Neural cell (in vitro differentiated cells): ENCODE data around the gene ANKRD28. TPM values are rescaled to one million over a fixed set of nuclear protein-coding genes. Genes with fewer than 3 reads are reported as not detected.

Experiments
- H2AFZ ChIP-seq: fragments of 200-600, 300-800 bp; sonication (generic), shearing (Covaris generic); 2 replicates; pipeline ENCODE4 v1.6.0; 2014; ENCODE audit warnings: low read depth, mild to moderate bottlenecking, antibody characterized with exemption, low read length, moderate library complexity
- H3F3A ChIP-seq: fragments of 200-600 bp; shearing (Covaris generic); 2 replicates; pipeline ENCODE4 v1.6.1; 2016; ENCODE audit warnings: mild to moderate bottlenecking, moderate library complexity, mixed read lengths, antibody characterized with exemption, low read length; ENCODE audit not compliant: insufficient read depth, poor library complexity, severe bottlenecking
- H3K27ac ChIP-seq: fragments of 200-600, 300-800 bp; sonication (generic), shearing (Covaris generic); 2 replicates; pipeline ENCODE4 v1.5.1; 2014; ENCODE audit warnings: mild to moderate bottlenecking, low read length, moderate library complexity
- H3K27me3 ChIP-seq: fragments of 300-800, 200-600 bp; sonication (generic), shearing (Covaris generic); 2 replicates; pipeline ENCODE4 v1.6.0; 2014; ENCODE audit warnings: mild to moderate bottlenecking, low read depth, low read length, moderate library complexity; ENCODE audit not compliant: insufficient read depth
- H3K36me3 ChIP-seq: fragments of 300-800, 200-600 bp; sonication (generic), shearing (Covaris generic); 2 replicates; pipeline ENCODE4 v1.5.1; 2014; ENCODE audit warnings: mild to moderate bottlenecking, antibody characterized with exemption, low read length, moderate library complexity; ENCODE audit not compliant: insufficient read depth
- H3K4me2 ChIP-seq: fragments of 300-800, 200-600 bp; sonication (generic), shearing (Covaris generic); 2 replicates; pipeline ENCODE4 v1.6.0; 2014; ENCODE audit warnings: mild to moderate bottlenecking, low read length
- H3K4me3 ChIP-seq: fragments of 300-800, 200-600 bp; sonication (generic), shearing (Covaris generic); 2 replicates; pipeline ENCODE4 v1.5.1; 2014; ENCODE audit warnings: mild to moderate bottlenecking, low read length, moderate library complexity
- H3K79me2 ChIP-seq: fragments of 200-600 bp; shearing (Covaris generic); replicated peaks from 2 replicates; pipeline ENCODE4 v1.6.0; 2014; ENCODE audit warnings: mild to moderate bottlenecking, low read length, moderate library complexity; ENCODE audit not compliant: insufficient read depth
- H3K9ac ChIP-seq: fragments of 300-800, 200-600 bp; sonication (generic), shearing (Covaris generic); 2 replicates; pipeline ENCODE4 v1.6.1; 2016; ENCODE audit warnings: mild to moderate bottlenecking, low read length, mixed read lengths
- H3K9me2 ChIP-seq: fragments of 200-600 bp; shearing (Covaris generic); 2 replicates; pipeline ENCODE4 v1.6.1; 2016; ENCODE audit warnings: mild to moderate bottlenecking, low read length, mixed read lengths; ENCODE audit not compliant: insufficient read depth
- H3K9me3 ChIP-seq: fragments of 200-600, 300-800 bp; sonication (generic), shearing (Covaris generic); 2 replicates; pipeline ENCODE4 v1.6.1; 2016; ENCODE audit warnings: mild to moderate bottlenecking, mixed run types, low read length, moderate library complexity, mixed read lengths
- H4K20me1 ChIP-seq: fragments of 200-600 bp; shearing (Covaris generic); 2 replicates; pipeline ENCODE4 v1.6.1; 2016; ENCODE audit warnings: mild to moderate bottlenecking, mixed run types; ENCODE audit not compliant: insufficient read depth
- EP300 ChIP-seq: fragments of 450-650 bp; conservative IDR thresholded peaks from 2 replicates; pipeline ENCODE4 v1.6.1; 2014; ENCODE audit warnings: antibody characterized with exemption, mild to moderate bottlenecking, moderate library complexity; ENCODE audit not compliant: poor library complexity, severe bottlenecking
- EZH2 ChIP-seq: fragments of 200-600, 300-800 bp; shearing (Covaris generic), sonication (generic); IDR thresholded peaks from 2 replicates; pipeline ENCODE4 v1.6.1; 2014; ENCODE audit warnings: antibody characterized with exemption, low read length, borderline replicate concordance, mild to moderate bottlenecking; ENCODE audit not compliant: insufficient read depth, poor library complexity, severe bottlenecking
- MXI1 ChIP-seq: fragments of 450-650 bp; conservative IDR thresholded peaks from 2 replicates; pipeline ENCODE4 v1.6.1; 2014; ENCODE audit warnings: antibody characterized with exemption, mild to moderate bottlenecking; ENCODE audit not compliant: poor library complexity, severe bottlenecking
- POLR2AphosphoS5 ChIP-seq: IDR thresholded peaks from 2 replicates; pipeline ENCODE4 v1.6.1; 2012
- RAD21 ChIP-seq: fragments of 450-650 bp; conservative IDR thresholded peaks from 2 replicates; pipeline ENCODE4 v1.6.1; 2014; ENCODE audit warnings: antibody characterized with exemption, mild to moderate bottlenecking, moderate library complexity
- SMC3 ChIP-seq: fragments of 450-650 bp; conservative IDR thresholded peaks from 2 replicates; pipeline ENCODE4 v1.6.1; 2014; ENCODE audit warnings: antibody characterized with exemption, mild to moderate bottlenecking, moderate library complexity; ENCODE audit not compliant: poor library complexity
- TAF1 ChIP-seq: IDR thresholded peaks from 2 replicates; pipeline ENCODE4 v1.6.1; 2012; ENCODE audit warnings: low read depth
- polyA plus RNA-seq: library from polyadenylated mRNA; depleted of rRNA; stranded (reverse); fragments of >200 nt; gene quantifications from 2 replicates; pipeline ENCODE4 v1.2.3, GENCODE V29; 2014
- TF ChIP-seq, protein P1 (sequence below): IDR thresholded peaks from 2 replicates; pipeline ENCODE4 v1.6.1; 2012; ENCODE audit warnings: borderline replicate concordance
- TF ChIP-seq, protein P2 (sequence below): fragments of 450-650 bp; IDR thresholded peaks from 2 replicates; pipeline ENCODE4 v1.5.1; 2014; ENCODE audit warnings: antibody characterized with exemption, mild to moderate bottlenecking, moderate library complexity; ENCODE audit not compliant: poor library complexity, severe bottlenecking

The ANKRD28 gene
- polyA plus RNA-seq, 1 donor from 2014 or later = 101 TPM

DNA sequence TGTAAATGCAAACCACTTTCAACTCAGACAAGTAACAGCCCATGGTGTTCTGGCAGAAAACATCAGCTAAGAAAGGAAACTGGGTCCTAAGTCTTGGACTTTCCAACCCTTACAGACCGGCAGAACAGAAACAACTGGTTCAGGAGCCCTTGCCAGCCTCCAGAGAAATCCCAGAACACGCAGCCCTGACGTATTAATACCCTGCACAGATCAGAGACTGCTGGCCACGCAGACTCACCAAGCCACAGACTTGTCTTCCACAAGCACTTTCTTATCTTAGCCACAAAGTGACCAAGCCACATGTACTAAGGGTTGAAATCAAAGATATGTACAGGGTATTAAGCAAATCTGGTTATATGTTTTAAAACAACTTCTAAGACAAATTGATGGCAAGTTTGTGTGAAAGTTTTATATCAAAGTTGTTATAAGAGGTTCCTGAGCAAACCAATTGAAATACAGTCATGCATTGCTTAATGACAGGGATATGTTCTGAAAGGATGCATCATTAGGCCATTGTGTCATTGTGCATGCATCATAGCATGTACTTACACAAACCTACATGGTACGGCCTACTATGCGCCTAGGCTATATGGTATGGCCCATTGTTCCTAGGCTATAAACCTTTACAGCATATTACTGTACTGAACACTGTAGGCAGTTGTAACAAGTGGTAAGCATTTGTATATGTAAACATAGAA lies 159.4 kb downstream of the ANKRD28 start:
- H3K9ac ChIP-seq = no peak overlapping the region
- TF ChIP-seq, protein P1, sequence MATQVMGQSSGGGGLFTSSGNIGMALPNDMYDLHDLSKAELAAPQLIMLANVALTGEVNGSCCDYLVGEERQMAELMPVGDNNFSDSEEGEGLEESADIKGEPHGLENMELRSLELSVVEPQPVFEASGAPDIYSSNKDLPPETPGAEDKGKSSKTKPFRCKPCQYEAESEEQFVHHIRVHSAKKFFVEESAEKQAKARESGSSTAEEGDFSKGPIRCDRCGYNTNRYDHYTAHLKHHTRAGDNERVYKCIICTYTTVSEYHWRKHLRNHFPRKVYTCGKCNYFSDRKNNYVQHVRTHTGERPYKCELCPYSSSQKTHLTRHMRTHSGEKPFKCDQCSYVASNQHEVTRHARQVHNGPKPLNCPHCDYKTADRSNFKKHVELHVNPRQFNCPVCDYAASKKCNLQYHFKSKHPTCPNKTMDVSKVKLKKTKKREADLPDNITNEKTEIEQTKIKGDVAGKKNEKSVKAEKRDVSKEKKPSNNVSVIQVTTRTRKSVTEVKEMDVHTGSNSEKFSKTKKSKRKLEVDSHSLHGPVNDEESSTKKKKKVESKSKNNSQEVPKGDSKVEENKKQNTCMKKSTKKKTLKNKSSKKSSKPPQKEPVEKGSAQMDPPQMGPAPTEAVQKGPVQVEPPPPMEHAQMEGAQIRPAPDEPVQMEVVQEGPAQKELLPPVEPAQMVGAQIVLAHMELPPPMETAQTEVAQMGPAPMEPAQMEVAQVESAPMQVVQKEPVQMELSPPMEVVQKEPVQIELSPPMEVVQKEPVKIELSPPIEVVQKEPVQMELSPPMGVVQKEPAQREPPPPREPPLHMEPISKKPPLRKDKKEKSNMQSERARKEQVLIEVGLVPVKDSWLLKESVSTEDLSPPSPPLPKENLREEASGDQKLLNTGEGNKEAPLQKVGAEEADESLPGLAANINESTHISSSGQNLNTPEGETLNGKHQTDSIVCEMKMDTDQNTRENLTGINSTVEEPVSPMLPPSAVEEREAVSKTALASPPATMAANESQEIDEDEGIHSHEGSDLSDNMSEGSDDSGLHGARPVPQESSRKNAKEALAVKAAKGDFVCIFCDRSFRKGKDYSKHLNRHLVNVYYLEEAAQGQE = no peak
- TF ChIP-seq MXI1 (no peak), EZH2 (no peak), SMC3 (no peak), POLR2AphosphoS5 (no peak), RAD21 (no peak), TAF1 (no peak), EP300 (no peak)
- no peak overlapping the region for H3K27ac ChIP-seq

DNA sequence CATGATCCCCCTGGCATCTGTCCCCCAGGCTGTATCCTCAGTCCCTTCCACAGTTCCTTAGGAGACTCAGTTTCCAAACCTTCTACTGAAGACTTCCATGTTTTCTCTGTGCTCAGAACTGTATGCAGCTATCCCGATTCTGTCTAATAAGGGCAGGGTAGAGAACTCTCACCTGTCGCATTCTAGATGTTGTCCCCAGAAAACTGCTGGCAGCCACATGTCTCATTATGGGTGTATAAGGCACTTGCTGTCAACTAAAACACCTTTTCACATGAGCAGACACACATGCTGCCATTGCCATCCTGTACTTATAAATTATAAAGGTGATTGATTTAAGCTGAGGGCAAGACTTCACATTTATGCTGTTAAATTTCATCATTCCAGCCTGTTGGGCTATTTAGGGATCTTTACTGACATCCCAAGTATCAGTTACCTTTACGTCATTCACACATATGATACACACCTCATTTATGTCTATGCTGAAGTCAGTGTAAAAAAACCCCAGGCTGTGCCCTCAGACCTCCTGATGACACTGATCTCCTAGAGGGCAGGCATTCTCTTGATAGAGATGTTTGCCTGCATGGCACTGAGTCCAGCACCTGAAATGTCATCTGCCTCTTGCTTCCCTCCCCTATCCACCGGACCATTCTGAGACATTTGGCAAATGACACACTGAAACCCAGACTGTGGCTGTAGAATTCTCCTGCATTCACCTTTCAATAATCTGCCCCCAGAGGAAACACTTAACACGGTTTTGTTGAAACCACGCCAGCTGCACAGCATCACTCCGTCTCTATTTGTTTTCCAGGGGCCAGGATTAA lies 160.4 kb downstream of the ANKRD28 start:
- no peak overlapping the region for H3K9ac ChIP-seq
- H3K9me3 ChIP-seq = no peaks in the 10 kb centered on the region
- no peaks in the 10 kb centered on the region for H3F3A ChIP-seq
- no peaks in the 10 kb centered on the region for H3K9me2 ChIP-seq
- no peak overlapping the region for H3K4me3 ChIP-seq
- no peak overlapping the region for H3K4me2 ChIP-seq
- H3K27ac ChIP-seq = no peak overlapping the region
- no peak overlapping the region for H2AFZ ChIP-seq
- TF ChIP-seq EZH2 = no peak
- TF ChIP-seq, protein P1 = no peak
- TF ChIP-seq POLR2AphosphoS5 = no peak
- no peak for TF ChIP-seq EP300
- no peak for TF ChIP-seq TAF1
- TF ChIP-seq, protein P2, sequence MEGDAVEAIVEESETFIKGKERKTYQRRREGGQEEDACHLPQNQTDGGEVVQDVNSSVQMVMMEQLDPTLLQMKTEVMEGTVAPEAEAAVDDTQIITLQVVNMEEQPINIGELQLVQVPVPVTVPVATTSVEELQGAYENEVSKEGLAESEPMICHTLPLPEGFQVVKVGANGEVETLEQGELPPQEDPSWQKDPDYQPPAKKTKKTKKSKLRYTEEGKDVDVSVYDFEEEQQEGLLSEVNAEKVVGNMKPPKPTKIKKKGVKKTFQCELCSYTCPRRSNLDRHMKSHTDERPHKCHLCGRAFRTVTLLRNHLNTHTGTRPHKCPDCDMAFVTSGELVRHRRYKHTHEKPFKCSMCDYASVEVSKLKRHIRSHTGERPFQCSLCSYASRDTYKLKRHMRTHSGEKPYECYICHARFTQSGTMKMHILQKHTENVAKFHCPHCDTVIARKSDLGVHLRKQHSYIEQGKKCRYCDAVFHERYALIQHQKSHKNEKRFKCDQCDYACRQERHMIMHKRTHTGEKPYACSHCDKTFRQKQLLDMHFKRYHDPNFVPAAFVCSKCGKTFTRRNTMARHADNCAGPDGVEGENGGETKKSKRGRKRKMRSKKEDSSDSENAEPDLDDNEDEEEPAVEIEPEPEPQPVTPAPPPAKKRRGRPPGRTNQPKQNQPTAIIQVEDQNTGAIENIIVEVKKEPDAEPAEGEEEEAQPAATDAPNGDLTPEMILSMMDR = no peak
- TF ChIP-seq SMC3 = no peak
- TF ChIP-seq RAD21 = no peak
- TF ChIP-seq MXI1 = no peak
- no peaks in the 10 kb centered on the region for H3K36me3 ChIP-seq
- no peaks in the 10 kb centered on the region for H4K20me1 ChIP-seq
- H3K27me3 ChIP-seq = no peaks in the 10 kb centered on the region
- no peaks in the 10 kb centered on the region for H3K79me2 ChIP-seq

More for the DNA sequence above, 159.4 kb downstream of the ANKRD28 start:
- Histone ChIP-seq H4K20me1 (no peaks in the 10 kb centered on the region), H3K9me2 (no peaks in the 10 kb centered on the region), H3K27me3 (no peaks in the 10 kb centered on the region), H3K4me2 (no peak overlapping the region), H3K4me3 (no peak overlapping the region), H2AFZ (no peak overlapping the region), H3K36me3 (no peaks in the 10 kb centered on the region), H3K9me3 (no peaks in the 10 kb centered on the region), H3K79me2 (no peaks in the 10 kb centered on the region), H3F3A (no peaks in the 10 kb centered on the region)
